Stimulated activated CD8-positive, alpha-beta memory T cell treated with anti-CD3 and anti-CD28 coated beads, Interleukin-7, amount 100 ng/mL, for 1 hour (primary cell): Measurements from ENCODE around the gene ZNF324.
"Not testable (repeated sequence)": the region's sequence is repeated elsewhere in the genome, so short reads cannot be mapped to it uniquely, and the experiment has no call there.

Experiments used
- DNase-seq, 2 donors: peaks; one replicate each; pipeline ENCODE4 v3.0.0-alpha.2; 2020; ENCODE audit warnings: low read depth in 2 of 2

Gene ZNF324

DNA sequence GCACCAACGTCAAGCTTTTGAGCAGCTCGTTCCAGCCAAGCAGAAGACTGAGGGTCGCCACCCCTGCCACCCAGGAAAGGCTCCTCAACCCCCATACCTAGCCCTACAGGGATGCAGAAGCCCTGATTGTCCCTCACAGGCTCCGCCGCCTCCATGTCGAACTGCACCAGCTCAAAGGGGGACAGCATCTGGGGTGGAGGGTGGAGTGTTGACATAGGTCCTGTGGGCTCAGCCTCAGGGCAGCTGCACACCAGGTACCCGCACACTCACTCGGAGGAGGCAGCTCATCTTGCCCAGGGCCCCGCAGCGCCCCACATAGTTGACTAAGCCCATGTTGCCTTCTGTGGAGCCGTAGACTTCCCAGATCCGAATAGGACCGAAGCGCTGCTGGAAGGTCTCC is 33.4 kb downstream of the ZNF324 start:
- no peak for DNase-seq

DNA sequence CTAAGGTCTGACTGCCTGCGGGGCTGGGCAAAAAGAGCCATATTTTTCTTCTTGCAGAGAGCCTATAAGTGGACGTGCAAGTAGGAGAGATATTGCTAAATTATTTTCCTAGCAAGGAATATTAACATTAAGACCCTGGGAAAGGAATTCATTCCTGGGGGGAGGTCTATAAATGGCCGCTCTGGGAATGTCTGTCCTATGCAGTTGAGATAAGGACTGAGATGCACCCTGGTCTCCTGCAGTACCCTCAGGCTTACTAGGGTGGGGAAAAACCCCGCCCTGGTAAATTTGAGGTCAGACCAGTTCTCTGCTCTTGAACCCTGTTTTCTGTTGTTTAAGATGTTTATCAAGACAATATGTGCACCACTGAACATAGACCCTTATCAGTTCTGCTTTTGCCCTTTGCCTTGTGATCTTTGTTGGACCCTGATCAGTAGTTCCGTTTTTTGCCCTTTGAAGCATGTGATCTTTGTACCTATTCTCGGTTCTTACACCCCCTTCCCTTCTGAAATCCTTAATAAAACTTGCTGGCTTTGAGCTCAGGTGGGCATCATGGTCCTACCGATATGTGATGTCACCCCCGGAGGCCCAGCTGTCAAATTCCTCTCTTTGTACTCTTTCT is 40.8 kb downstream of the ZNF324 start:
- DNase-seq: not testable (repeated sequence)

DNA sequence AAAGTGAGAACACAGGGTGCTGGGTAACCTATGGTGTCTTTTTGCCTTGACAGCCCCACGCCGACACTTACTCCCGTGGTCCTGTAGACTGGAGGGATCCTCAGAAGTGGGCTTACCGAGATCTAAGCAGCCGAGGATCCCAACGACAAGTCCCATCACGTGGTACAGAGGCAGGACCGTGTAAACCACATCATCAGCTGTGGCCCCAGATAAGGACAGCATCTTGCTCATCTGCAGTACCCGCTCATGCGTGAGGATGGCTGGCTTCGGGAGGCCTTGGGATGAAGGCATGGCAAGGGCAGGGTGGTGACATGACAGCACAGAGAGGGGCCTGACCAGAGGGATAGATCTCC is 42.8 kb downstream of the ZNF324 start:
- DNase-seq: no peak

DNA sequence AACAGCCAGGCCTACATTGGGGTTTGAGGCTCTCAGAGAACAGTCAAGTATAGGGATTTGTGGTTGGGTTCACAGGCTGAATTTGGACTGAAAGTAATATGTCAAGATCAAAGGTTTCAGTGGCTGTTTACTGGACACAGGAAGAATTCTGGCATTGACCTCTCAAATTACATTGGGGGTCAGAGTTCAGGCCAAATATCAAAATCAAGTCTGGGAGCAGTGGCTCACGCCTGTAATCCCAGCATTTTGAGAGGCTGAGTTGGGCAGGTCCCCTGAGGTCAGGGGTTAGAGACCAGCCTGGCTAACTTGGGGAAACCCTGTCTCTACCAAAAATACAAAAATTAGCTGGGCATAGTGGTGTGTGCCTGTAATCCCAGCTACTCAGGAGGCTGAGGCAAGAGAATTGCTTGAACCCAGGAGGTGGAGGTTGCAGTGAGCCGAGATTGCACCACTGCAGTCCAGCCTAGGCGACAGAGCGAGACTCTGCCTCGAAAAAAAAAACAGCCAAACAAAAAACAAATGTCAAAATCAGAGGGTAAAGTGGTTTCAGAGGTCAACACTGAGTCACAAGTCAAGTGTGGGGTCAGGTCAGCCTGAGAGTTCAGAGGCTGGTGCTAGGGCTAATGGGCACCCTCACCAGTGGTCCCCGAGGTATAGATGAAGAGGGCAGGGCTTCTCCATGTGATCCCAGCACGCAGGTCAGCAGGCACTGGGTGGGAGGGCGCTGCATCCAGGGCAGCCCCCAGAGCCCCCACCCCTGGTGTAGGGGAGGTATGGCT is 43.4 kb downstream of the ZNF324 start:
- no peak for DNase-seq

DNA sequence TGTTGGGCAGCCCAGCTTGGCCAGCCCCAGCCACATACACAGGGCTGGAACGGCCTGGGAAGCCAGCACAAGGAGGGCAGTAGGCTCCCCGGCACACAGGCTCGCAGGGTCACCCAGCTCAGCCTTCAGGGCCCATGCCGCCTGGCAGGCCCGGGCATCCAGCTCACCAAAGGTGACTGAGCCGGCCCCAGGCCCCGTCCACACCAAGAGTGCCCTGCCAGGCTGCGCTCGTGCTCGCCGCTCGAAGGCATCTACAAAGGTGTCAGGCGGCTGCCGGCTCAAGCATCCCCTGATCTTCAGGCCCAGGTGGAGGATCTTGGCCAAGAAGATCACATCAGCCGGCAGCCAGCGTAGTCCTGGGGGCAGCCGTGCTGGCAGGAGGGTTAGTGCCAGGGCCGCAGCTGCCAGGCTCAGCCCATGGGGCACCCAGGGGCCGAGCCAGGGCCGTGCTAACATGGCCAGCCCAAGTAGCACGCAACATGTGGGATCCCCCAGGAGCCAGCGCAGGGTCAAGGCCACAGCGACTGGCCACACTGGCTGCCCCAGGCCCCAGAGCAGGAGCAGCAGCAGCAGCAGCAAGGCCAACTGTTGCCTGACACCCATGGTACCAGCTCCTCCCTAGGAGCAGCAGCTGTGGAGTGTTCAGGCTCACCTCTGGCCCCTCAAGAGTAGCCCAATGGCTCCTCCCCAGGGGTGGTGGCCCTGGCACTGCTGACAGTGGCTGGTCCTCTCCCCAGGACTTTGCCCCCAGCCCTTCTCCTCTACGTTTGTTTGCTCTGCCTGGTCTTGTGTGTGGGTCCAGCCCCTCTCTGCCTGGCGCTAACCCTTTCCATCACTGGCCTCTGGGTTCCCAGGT is 44.7 kb downstream of the ZNF324 start, which contains the start of gene SLC27A5:
SLC27A5 (minus strand) TSS at position 640 of the 856 bp plus-strand sequence; CDS start at position 603, 37 bp downstream.
- DNase-seq: no peak

DNA sequence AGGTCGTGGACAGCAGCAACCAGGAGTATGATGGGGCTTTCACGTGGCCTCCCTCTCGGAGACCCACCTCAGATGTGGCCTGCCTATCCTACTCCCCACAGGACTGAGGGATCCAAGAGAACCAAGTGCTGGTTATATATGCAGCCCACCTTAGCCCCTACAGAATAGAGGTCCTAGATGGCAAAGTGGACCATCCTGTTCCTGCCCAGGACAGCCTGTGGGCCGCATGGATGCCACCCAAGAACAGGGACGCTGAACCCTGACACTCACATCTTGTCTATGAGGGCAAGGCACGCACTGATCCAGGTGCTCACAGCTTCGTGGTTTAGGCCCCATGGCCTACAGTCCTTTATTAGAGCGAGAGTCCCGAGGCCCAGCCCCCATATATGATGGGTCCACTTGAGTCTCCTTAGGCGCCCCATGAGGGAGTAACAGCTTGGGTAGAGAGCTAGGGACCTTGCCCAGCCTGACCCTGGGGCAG is 46.4 kb downstream of the ZNF324 start:
- no peak for DNase-seq

DNA sequence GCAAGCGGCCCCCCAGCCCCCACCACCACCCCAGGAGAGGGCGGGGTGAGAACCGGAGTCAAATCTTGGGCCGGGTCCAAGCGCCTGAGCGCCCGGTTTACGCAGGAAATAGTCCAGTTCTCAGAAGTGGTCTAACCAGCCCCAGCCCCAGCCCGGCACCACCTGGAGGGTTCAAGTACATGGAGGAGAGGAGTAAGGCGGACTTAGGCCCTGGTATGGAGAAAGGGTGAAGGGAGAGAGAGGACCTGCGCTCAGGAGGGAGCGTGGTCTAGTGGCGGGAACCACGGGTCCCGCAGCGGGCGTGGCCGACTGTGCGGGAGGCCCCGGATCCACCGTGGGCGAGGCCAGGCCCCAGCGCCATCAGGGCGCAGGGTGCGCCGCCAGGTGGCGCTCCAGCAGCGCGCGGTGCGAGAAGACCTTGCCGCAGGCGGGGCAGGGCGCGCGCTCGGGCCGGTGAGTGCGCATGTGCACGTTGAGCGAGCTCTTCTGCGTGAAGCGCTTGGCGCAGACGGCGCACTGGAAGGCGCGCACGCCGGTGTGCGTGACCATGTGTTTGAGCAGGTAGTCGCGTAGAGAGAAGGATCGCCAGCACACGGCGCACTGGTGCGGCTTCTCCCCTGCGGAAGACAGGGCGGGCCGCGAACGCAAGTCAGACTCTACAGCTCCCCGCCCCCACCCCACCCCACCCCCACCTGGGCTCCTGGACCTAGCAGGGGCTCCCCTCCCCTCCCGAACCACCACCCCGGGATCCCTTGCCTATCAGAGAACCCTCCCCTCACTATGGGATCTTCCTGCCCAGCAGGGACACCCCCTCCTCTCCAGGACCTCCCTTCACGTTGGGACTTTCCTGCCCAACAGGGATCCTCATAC is 47.0 kb downstream of the ZNF324 start:
- peak; percentile 78 to 82 for DNase-seq

DNA sequence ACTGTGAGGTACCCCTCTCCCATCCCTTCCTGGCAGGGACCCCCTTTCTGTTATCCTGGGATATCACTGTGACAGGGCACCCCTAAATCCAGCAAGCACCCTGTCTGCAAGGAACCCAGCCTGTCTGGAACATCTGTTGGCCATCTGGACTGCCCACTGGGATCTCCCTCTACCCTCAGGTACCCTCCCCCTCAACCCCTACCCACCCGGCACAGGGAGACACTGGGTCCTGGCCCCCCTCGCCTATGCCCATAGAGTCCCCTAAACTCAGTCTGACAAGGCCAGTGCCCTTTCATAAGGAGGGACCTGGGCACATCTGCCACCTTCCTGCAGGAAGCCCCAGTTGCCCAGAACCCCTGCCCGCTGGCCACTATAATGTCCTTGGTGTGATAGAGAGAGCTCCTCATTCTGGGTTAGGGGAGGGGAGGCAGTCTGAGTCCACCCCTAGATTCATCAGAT is 47.7 kb downstream of the ZNF324 start:
- DNase-seq: no peak

DNA sequence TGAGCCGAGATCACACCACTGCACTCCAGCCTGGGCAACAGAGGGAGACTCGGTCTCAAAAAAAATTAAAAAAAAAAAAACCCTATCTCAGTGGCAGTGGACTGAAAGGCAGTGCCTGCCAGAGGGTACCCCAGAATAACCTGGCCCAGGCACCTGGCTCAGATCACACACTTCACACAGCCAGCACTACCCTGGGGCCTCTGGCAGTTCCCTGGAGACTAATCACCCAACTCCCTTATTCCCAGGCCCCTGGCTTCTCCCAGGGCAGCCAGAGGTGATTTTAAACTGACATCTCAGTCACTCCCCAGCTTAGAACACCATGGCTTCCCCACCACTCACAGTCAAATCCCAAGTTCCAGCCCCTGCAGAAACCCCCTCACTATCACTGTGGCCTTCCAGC is 48.4 kb downstream of the ZNF324 start:
- no peak for DNase-seq

DNA sequence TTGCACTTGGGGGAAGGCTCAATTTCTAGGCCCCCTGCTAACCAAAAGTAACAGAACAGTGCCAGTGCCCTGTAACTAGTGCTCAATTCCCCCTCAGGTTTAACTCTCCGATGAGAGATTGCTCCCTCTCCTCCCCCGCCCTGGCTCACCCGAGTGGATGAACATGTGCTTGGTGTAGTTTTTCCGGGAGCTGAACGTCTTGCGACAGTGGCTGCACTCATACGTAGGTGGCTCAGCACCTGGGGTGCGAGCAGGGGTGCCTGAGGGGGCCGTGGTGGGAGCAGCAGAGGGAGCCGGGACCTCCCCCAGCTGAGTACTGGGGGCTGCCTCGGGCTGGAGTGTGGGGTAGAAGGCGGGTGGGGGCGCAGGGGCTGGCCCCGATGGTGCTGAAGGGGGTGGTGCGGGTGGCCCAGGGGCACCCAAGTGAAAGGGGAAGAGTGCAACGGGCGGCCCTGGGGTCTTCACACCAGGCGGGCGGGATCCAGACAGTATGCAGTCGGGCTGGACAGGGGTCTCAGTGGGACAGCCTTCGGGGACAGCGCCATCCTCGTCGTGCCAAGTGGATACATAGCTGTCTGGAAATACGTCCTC is 49.5 kb downstream of the ZNF324 start:
- DNase-seq: no peak

DNA sequence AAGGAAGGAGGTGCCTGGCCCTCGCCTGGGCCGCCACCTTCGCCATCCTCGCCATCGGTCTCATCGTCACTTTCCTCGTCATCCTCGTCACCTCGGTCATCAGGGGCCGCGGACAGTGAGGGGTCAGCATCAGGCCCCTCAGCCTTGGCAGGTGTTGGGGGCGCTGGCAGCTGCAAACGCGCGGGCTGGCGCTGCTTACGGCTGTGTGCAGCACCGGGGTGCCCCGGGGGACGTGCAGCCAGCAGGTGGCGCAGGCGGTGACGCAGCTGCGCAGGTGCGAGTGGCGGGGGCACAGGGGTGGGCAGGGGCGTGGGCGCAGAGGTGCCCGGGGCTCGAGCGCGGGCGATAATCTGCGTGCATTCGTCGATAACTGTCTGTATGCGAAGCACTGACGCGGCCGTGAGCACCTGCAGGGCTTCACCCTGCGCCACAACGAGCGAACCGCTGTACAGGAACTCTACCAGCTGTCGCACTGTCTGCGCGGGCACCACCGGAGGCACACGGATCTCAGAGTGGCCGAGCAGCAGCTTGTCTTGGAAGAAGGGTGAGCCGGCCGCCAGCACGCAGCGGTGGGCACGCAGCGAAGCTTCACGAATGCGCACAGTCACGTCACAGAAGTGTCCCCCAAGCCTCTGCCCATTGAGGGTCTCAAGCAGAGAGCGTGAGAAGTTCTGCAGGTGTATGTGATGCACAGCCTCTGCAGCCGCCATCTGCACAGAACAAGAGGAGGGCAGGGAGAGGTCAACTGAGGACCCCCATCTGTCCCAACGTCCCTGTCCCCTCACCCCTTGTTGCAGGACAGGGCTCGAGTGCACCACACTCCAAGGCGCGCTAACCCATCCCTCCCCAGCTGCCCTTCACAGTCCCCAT is 50.3 kb downstream of the ZNF324 start:
- DNase-seq: no peak

DNA sequence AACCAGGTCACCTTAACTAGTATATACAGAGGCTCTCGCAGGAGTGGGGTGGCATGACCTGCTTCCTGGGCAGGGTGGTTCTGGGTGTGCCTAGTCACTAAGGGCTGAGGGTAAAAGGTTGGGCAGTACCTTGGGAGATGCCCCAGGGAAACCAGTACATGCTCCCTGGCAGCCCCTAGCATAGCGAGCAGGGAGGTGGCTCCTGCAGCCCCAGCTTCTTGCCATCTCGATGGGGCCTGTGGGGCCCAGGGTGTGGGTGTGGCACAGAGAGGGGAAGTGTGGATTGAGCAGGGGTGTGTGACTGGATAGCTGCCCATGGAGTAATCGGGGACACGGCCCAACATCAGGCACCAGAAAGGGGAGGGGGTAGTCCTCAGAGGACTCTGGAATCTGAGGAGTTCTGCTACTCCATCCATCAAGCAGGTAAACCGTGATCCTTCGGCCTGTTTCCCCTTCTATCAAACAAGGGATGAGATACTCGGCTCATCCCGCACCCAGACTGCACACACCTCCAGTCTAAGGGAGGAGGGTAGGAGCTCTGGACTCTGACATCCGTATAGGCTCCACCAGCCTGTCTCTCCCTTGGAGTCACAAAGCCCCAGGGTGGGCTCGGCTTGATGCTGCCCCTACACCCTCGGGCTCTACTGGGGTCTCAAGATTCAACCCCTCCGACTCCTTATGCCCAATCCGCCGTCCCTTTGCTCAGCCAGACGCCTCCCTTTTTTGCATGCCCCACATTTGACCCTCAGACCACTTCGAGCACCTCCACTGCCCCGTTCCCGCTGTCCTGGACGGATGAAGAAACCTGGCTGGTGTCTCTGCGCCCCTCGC is 51.6 kb downstream of the ZNF324 start:
- no peak for DNase-seq

DNA sequence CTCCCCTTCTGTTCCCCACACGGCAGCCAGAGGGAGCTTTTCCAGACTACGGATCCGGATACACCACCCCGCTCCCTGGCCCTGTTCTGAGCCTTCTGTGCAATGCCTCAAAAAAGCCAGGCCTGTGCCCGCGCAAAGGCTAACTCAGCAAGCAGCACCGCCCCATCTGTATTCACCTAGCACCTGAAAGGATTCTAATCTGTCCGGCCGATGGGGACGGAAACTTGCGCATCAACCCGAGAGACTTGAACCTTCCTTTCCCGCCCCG is 52.1 kb downstream of the ZNF324 start:
- DNase-seq: no peak

DNA sequence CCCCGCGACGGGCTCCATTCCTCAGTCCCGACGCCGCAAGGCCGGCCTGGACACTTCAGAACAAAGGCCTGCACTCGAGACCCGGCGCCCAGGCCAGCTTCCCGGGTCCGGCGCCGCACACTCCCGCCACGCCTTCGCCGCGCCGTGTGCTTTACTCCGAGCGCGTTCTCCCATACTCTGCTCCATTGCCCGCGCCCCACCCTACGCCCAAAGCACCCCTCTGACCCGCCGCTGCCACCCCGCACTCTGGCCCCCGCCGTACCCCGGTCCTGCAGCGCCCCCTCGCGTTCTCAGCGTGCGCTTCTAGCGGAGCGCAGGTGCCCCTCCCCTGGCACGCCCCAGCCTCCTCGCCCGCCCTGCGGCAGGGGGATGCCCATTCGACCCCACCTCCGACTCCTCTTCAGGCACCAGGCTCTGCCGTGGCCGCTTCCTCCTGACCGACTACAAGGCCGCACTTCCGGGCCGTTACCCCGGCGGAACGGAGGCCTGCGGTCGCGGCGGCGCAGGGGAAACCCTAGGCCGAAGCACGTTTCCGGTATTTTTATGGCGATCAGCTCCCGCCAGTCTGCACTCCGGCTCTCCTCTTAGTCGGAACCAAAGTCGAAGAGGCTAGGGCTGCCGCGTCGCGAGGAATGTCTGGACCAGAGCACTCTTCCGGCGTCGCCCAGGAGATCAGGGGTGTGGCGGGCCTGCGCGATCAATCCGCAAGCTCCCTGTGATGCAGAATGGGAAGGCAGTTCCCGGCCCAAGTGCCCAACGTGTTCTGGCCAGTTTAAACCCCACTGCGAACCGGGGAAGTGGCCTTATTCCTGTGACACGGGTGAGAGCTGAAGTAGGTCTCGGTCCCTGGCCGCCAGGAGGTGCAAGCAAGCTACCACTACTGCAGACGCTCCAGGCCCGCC is 52.7 kb downstream of the ZNF324 start, which contains the start of gene ZBTB45:
ZBTB45 (minus strand) TSS at position 456 of the 902 bp plus-strand sequence. CDS start 2,137 bp downstream, outside the sequence.
- DNase-seq: peak; percentile 70 to 76

DNA sequence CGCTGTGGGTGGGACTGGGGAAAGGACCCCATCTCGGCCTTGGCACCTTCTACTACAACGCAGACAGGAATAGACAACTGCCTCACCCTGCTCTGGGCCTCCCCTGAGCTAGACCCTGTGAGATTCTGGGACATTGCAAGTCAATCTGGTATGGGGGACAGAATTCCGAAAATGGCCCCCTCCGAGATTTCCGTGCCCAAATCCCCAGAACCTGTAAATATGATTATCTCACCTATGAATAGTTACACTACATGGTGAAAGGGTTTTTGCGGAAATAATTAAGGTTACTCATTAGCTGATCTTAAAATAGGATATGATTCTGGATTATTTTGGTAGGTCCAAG is 53.3 kb downstream of the ZNF324 start:
- DNase-seq: no peak

DNA sequence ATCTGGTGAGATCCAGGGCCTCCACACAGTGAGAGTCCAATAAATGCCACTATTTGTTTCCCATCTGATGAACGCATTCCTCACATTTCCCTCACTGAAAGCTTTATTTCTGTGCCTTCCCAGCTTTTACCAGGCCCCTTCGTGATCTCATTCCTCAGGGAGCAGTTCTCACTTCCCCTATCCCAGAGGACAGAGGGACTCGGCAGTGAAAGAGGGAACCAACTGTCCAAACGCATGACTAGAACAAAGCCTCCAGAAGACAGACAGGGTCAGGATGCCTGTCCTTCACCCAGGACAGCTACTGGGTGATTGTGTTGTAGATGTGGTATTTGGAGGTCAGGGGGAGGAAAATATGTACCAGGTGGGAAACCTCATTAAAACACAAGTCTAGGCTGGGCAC is 54.8 kb downstream of the ZNF324 start:
- DNase-seq: no peak

DNA sequence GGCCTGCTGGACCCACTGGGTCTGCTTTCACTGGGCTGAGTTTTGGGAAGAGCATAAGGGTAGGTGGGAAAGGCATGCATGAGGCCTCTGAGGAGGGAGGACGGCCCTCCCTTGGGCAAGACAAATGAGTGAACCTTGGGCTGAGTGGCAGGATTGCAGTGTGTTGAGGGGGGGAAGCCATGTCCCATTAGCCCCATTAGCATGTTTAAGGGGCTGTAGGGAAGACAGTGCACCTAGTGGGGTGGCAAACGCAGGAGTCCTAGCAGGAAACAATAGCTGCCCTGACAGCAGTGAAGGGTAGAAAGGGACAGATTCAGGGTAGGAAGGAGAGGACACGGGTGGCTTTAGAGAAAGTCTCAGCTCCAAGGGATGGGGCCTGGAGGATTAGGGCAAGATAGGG is 55.8 kb downstream of the ZNF324 start:
- DNase-seq: no peak
